ENCODE results near the gene MMP11.

The MMP11 gene

DNA sequence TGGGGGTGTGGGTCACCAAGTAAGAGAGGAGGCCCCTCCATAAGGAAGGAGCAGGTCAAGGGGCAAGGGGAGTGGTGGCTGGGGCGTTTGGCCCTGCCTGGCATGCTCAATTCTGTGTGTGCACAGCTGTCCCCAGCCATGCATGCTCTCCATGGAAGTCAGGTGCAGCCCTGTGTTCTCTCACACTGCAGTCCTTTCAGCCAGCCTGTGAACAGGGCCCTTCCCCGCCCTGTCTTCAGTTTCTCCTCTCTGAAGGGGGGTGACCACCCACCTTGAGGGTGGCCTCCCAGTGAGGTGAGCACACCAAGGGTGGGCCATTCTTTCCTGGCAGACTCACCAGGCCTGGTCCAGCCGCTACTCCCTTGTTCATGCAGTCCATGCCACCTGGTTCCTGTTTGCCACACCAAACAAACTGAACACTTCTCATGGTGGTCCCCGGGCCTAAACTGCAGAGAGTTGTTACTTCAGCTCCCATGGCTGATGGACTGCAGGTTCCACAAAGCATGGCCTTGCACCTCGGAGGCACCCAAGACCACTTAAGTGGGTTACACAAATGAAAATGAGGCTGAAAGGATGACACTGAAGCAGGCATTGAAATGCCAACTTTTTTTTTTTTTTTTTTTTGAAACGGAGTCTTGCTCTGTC is 3.2 kb upstream of the MMP11 start:
- H3K9me3 Mint-ChIP-seq: no peaks in the 10 kb centered on the region
- peak overlapping the region; percentile 94 for H3K27ac Mint-ChIP-seq
- peak overlapping the region; percentile 94 for H3K4me3 Mint-ChIP-seq
- no peaks in the 10 kb centered on the region for H3K27me3 Mint-ChIP-seq
- no peak for ATAC-seq
- peaks cover 87% of the 10 kb centered on the region for H3K4me1 Mint-ChIP-seq
- peaks cover 5% of the 10 kb centered on the region for H3K36me3 Mint-ChIP-seq

DNA sequence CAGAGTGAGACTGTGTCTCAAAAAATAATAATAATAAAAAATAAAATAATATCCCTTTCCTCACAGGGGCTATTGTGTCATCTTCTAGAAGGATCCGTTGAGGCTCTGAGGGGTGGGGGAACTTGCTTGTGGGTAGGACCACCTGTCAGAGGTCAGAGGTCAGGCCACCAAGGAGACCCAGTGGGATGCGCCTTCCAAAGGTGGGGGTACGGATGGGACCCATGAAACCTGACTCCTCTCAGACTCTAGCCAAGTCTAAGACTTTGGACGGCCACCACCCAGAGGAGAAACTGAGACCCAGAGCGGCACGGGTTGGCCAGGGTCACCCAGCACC is 367 bp upstream of the MMP11 start:
- Mint-ChIP-seq H3K4me1 (peaks cover 67% of the 10 kb centered on the region), H3K27ac (peak overlapping the region; percentile 75), H3K4me3 (peak overlapping the region; percentile 72), H3K36me3 (no peaks in the 10 kb centered on the region), H3K27me3 (no peaks in the 10 kb centered on the region), H3K9me3 (no peaks in the 10 kb centered on the region)
- ATAC-seq: no peak

DNA sequence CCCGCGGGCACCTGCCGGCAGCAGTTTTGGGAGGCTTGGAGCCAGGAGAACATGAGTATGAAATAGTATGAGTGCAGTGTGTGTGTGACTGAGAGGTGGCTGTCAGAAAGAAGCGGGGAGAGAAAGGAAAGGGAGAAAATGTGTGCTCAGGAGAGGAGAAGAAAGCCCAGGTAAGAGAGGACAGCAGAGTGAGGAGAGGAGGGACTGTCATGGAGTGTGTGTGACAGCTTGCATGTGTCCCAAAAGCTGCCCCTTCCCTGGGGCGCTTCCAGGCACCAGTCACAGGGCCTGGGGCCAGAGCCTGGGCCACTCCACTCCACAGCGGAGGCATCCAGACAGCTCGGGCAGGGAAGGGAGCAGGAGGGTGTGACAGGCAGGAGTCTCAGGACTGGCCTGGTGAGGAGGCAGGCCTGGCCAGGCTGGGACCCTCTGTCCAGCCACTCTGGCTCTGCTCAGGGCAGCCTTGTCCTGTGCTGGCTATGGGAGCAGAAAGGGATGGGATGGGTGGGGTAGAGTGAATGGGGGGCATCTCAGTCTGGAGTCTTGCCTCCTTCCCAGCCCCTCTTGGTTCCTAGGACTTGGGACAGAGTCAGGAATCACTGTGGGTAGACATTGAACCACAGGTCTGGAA is 949 bp downstream of the MMP11 start:
- Mint-ChIP-seq H3K27ac (peak overlapping the region; percentile 75), H3K27me3 (no peaks in the 10 kb centered on the region), H3K4me3 (peak overlapping the region; percentile 74), H3K4me1 (peaks cover 58% of the 10 kb centered on the region), H3K9me3 (no peaks in the 10 kb centered on the region), H3K36me3 (no peaks in the 10 kb centered on the region)
- no peak for ATAC-seq

DNA sequence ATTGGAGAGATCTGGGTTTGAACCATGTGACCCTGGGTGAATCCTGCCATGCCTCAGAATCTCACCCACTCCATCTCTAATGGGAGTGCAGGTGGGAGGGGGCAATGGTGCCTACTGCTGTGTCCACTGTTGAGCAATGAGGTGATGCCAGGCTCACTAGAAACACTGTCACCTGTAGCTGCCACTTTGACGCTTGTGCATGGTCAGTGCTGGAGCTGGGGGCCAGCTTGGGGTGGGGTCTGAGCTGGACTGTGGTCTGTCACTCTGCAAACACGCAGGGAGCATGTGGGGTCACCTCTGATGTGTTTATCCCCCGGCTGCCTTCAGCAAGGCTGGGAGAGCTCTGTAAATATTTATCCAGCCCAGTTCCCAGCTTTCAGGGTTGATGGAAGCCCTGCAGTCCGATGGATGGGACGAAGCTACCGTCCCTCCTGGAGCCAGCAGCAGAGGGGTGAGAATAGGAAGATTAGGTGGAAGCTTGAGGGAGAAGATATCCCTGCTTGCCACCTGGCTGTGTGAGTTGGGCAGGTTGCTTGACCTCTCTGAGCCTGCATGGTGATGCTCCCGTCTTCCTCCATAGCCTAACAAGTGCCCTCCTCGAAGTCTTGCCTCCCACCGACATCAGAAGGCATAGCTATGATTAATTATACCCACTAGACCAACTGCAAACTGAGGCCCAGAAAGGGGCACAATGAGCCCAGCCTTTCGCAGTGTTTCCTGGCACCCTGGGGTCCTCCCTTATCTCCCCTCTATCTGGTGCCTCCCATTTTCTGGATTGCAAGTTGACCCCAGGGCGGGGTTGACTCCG is 1.7 kb downstream of the MMP11 start:
- no peaks in the 10 kb centered on the region for H3K27me3 Mint-ChIP-seq
- no peak overlapping the region for H3K4me3 Mint-ChIP-seq
- H3K27ac Mint-ChIP-seq: peak overlapping the region; percentile 7
- peaks cover 51% of the 10 kb centered on the region for H3K4me1 Mint-ChIP-seq
- no peak for ATAC-seq
- H3K36me3 Mint-ChIP-seq: no peaks in the 10 kb centered on the region
- H3K9me3 Mint-ChIP-seq: no peaks in the 10 kb centered on the region

DNA sequence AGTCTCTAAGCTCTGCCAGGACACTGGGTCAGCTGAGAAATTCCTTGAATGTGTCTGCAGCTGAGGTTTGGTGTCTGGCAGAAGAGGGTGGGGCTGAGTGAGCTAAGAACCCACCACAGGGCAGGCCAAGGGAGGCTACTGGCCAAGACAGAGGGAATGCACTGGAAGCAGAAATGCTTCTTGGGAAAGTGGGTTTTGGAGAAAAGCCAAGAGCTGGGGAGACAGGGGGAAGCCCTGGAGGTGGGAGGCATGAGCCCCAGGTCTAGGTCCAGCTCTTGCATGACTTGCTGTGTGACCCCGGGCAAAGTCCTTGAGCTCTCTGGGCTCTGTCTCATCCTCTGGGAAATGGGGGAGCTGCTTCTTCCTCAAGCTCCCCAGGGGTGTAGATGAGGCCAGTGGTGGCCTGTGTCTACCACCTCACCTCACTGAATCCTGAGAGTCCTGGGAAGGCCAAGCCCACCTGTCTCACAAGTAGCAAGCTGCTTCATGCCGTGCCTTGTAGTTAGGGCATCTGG is 2.3 kb downstream of the MMP11 start:
- no peak overlapping the region for H3K4me3 Mint-ChIP-seq
- no peaks in the 10 kb centered on the region for H3K36me3 Mint-ChIP-seq
- no peaks in the 10 kb centered on the region for H3K27me3 Mint-ChIP-seq
- no peak for ATAC-seq
- H3K4me1 Mint-ChIP-seq: peaks cover 49% of the 10 kb centered on the region
- H3K9me3 Mint-ChIP-seq: no peaks in the 10 kb centered on the region
- H3K27ac Mint-ChIP-seq: peak overlapping the region; percentile 7

DNA sequence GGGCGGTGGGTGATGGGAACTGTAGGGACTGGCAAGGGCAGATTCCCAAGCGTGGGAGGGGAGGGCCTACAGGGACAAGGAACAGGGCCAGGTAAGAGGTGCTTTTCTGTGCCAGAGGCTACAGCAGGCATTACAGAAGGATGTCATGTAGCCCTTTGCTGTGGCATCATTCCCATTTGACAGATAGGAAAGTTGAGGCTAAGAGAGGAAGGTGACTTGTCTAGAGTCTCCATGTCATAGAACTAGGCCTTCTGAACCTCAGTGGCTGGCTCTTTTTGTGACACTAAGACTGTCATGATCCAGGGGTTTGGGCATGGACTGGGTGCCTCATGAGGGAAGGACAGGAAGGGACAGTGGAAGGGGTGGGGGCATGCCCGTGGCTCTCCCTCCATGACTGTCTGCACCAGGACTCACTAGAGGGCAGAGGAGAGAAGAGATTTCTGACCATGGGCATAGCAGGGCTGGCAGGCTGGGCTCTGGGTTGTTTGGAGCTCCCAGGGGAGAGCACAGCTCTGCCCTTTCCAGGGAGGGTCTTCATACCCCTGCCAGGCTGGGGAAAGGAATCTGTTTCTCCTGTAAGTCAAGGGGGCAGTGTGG is 3.2 kb downstream of the MMP11 start:
- peaks cover 41% of the 10 kb centered on the region for H3K4me1 Mint-ChIP-seq
- no peak overlapping the region for H3K4me3 Mint-ChIP-seq
- peak overlapping the region; percentile 7 for H3K27ac Mint-ChIP-seq
- no peaks in the 10 kb centered on the region for H3K27me3 Mint-ChIP-seq
- H3K36me3 Mint-ChIP-seq: no peaks in the 10 kb centered on the region
- H3K9me3 Mint-ChIP-seq: no peaks in the 10 kb centered on the region
- no peak for ATAC-seq

DNA sequence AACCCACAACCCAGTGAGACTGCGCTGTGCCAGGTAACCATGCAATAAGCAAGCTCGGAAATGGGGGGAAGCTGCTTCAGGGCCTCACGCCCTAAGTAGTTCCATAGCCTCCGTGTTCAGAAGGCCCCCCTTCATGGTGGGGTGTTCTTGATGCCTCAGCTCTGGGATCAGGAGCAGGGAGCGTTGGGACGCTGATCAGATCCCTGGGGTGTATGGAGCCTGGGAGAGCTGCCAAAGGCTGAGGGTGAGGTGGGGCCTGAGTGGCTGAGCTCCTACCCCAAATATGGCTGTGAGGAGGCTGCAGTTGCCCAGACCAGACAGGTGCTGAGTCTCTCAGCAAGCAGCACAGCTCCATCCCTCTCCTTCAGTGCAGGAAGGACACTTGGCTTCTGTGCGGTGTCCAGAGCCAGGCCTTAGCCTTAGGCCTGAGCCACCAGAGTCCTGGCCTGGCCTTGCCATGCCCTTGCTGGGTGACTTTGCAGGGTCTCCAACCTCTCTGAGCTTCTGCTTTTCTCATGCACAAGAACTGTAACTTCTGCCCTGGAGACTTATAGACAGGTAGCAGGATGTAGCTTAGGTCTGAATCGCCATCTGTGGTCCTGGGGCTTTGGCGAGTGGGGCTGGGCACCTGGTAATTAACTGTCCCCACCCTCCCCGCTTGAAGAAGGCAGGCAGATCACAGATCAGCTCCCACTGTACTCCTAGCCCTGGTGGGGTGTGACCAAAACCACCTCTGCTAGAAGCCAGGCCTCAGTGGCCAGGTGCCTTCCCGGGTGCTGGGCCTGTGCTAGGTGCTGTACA is 5.3 kb downstream of the MMP11 start:
- Mint-ChIP-seq H3K9me3 (no peaks in the 10 kb centered on the region), H3K27ac (no peak overlapping the region), H3K36me3 (no peaks in the 10 kb centered on the region), H3K4me1 (peaks cover 22% of the 10 kb centered on the region), H3K4me3 (no peak overlapping the region), H3K27me3 (no peaks in the 10 kb centered on the region)
- no peak for ATAC-seq

DNA sequence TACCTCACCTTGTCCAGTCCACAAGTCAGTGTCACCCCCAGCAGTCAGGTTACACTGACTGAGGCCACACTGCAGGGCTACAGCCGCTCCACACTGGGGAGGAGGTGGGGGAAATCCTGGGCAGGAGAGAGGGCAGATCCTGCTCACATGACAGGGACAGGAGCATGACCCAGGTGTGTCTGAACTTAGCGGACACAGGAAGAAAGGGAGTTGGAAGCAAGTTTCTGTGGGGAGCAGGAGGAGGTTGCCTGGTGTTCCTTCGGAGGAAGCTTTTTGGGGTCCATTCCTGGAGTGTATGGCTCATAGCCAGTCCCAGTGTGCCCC is 5.9 kb downstream of the MMP11 start:
- ATAC-seq: no peak
- H3K36me3 Mint-ChIP-seq: no peaks in the 10 kb centered on the region
- H3K27me3 Mint-ChIP-seq: no peaks in the 10 kb centered on the region
- no peak overlapping the region for H3K4me3 Mint-ChIP-seq
- peaks cover 16% of the 10 kb centered on the region for H3K4me1 Mint-ChIP-seq
- H3K9me3 Mint-ChIP-seq: no peaks in the 10 kb centered on the region
- H3K27ac Mint-ChIP-seq: no peak overlapping the region

DNA sequence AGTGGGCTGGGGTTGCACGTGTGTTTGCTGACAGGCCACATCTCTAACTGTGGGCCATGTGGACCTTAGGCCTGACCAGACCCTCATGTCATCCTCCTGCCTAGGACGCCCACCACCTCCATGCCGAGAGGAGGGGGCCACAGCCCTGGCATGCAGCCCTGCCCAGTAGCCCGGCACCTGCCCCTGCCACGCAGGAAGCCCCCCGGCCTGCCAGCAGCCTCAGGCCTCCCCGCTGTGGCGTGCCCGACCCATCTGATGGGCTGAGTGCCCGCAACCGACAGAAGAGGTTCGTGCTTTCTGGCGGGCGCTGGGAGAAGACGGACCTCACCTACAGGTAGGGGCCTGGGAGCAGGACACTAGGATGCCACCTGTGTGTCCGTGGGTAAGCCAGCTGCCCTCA is 6.4 kb downstream of the MMP11 start:
- no peaks in the 10 kb centered on the region for H3K27me3 Mint-ChIP-seq
- H3K4me3 Mint-ChIP-seq: no peak overlapping the region
- ATAC-seq: no peak
- H3K4me1 Mint-ChIP-seq: peaks cover 14% of the 10 kb centered on the region
- no peaks in the 10 kb centered on the region for H3K36me3 Mint-ChIP-seq
- no peak overlapping the region for H3K27ac Mint-ChIP-seq
- no peaks in the 10 kb centered on the region for H3K9me3 Mint-ChIP-seq

DNA sequence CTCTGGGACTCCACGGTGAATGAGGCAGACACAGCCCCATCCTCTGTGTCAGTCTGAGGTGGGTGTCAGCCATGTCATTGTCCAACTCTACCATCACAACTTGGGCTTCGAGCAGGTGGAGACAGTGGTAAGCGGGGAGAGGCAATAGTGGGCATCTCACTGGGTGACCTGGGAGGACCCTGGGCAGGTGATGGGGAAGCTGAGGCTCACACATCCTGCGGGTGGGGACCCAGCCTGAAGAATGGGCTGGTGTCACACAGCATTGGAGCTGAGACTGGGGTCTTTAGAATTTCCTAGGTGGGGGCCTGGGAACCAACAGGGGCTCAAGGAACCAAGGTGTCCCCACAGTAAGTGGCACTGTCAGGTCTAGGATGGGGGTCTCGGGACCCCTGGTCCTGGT is 7.1 kb downstream of the MMP11 start:
- H3K27ac Mint-ChIP-seq: no peak overlapping the region
- no peak overlapping the region for H3K4me3 Mint-ChIP-seq
- H3K36me3 Mint-ChIP-seq: no peaks in the 10 kb centered on the region
- peaks cover 7% of the 10 kb centered on the region for H3K4me1 Mint-ChIP-seq
- no peaks in the 10 kb centered on the region for H3K9me3 Mint-ChIP-seq
- no peaks in the 10 kb centered on the region for H3K27me3 Mint-ChIP-seq
- no peak for ATAC-seq

DNA sequence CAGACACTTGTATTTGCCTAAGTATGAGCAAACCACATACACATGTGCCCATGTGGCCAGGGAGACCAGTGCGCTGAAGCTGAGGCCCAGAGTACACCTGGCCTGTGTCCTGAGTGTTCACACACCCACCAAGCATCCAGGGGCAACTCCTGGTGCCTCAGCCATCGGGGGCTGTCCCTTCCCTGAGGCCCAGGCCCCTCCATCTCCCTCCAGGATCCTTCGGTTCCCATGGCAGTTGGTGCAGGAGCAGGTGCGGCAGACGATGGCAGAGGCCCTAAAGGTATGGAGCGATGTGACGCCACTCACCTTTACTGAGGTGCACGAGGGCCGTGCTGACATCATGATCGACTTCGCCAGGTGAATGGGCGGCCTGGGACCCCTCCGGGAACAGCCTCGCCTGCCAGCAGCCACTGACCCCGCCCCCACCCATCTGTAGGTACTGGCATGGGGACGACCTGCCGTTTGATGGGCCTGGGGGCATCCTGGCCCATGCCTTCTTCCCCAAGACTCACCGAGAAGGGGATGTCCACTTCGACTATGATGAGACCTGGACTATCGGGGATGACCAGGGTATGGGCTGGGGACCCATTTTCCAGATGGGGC is 7.6 kb downstream of the MMP11 start:
- Mint-ChIP-seq H3K27me3 (no peaks in the 10 kb centered on the region), H3K36me3 (no peaks in the 10 kb centered on the region), H3K9me3 (no peaks in the 10 kb centered on the region), H3K4me3 (no peak overlapping the region), H3K27ac (no peak overlapping the region), H3K4me1 (peaks cover 5% of the 10 kb centered on the region)
- ATAC-seq: no peak

DNA sequence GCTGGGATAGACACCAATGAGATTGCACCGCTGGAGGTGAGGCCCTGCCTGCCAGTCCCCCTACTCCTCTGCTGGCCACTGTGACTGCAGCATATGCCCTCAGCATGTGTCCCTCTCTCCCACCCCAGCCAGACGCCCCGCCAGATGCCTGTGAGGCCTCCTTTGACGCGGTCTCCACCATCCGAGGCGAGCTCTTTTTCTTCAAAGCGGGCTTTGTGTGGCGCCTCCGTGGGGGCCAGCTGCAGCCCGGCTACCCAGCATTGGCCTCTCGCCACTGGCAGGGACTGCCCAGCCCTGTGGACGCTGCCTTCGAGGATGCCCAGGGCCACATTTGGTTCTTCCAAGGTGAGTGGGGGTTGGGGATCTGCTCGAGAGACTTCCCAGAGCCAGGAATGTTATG is 8.4 kb downstream of the MMP11 start:
- H3K36me3 Mint-ChIP-seq: no peaks in the 10 kb centered on the region
- H3K4me1 Mint-ChIP-seq: peaks cover 5% of the 10 kb centered on the region
- H3K9me3 Mint-ChIP-seq: no peaks in the 10 kb centered on the region
- ATAC-seq: no peak
- H3K27ac Mint-ChIP-seq: no peak overlapping the region
- no peak overlapping the region for H3K4me3 Mint-ChIP-seq
- no peaks in the 10 kb centered on the region for H3K27me3 Mint-ChIP-seq

DNA sequence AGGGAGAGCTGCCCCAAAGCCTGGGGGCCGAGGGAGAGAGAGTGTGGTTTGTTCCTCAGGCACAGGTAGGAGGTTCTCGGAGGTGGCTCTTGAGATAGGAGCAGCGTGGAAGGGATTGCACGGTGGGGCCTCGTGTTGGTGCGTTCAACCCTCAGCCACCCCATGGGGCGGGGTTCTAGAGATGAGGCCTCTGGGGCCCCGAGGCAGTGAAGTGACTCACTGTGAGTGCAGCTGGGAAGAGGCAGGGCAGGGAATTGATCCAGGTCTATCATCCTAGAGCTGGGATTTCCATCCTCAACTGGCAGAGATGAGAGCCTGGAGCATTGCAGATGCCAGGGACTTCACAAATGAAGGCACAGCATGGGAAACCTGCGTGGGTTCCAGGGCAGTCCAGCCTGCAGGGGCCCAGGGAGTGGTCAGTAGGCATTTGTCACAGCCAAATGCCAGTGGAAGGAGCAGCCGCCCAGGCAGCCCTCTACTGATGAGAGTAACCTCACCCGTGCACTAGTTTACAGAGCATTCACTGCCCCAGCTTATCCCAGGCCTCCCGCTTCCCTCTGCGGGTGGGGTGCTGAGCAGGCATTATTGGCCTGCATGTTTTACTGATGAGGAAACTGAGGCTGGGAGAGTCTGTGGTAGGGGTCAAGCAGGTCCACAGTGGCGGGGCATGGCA is 9.0 kb downstream of the MMP11 start:
- H3K27me3 Mint-ChIP-seq: no peaks in the 10 kb centered on the region
- H3K27ac Mint-ChIP-seq: no peak overlapping the region
- peaks cover 10% of the 10 kb centered on the region for H3K4me1 Mint-ChIP-seq
- H3K36me3 Mint-ChIP-seq: no peaks in the 10 kb centered on the region
- H3K4me3 Mint-ChIP-seq: no peak overlapping the region
- H3K9me3 Mint-ChIP-seq: no peaks in the 10 kb centered on the region
- ATAC-seq: no peak

DNA sequence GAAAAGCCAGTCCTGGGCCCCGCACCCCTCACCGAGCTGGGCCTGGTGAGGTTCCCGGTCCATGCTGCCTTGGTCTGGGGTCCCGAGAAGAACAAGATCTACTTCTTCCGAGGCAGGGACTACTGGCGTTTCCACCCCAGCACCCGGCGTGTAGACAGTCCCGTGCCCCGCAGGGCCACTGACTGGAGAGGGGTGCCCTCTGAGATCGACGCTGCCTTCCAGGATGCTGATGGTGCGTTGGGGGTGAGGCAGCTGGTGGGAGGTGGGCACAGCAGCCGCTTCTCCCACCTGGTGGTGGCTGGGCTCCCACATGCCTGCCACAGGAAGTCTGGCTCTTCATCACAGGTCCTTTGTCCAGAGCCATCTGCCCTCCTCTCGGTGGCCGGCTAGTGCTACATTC is 9.6 kb downstream of the MMP11 start:
- Mint-ChIP-seq H3K27ac (peak overlapping the region; percentile 40), H3K9me3 (no peaks in the 10 kb centered on the region), H3K4me1 (peaks cover 12% of the 10 kb centered on the region), H3K4me3 (no peak overlapping the region), H3K36me3 (no peaks in the 10 kb centered on the region), H3K27me3 (no peaks in the 10 kb centered on the region)
- ATAC-seq: no peak
